Measurements from ENCODE around the gene AKT2.

Gene AKT2

DNA sequence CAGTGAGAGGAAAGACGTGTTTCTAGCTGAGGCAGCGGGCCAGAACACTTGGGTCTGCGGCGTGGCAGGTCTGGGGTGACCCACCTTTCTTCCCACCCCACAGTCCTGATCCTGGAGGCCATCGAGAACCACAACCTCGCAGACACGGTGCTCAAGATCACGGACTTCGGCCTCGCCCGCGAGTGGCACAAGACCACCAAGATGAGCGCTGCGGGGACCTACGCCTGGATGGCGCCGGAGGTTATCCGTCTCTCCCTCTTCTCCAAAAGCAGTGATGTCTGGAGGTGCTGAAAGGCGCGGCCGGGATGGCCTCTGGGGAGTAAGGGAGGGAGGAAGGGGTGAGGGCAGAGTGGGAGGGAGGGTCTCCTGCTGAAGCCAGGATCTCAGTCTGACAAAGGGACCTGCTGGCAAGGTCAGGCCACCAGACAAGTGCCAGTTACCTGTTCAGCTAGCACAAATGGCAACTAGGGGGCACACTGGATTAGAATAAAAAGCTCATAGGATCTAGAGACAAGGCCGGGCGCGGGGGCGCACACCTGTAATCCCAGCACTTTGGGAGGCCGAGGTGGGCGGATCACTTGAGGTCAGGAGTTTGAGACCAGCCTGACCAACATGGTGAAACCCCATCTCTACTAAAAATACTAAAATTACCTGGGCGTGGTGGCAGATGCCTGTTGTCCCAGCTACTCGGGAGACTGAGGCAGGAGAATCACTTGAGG is 86.7 kb downstream of the AKT2 start:
- no peak for ATAC-seq (ENCODE audit: insufficient read depth, low read depth)
- no peaks in the 10 kb centered on the region for H3K9me3 ChIP-seq (ENCODE audit: insufficient read depth, low read length, severe bottlenecking)

DNA sequence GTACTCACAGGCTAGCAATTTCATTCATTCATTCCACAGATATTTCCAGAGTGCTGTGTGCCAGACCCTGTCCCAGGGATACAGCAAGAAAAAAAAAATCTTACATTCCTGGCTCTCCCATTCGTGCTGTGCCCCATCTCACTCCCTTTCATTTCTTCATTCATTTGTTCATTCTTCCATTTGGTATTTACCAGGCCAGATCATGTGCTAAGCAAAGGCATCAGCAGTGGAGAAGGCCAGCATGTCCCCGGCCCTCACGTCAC is 91.6 kb downstream of the AKT2 start:
- Histone ChIP-seq H3K9me3 (ENCODE audit: insufficient read depth, low read length, severe bottlenecking) (no peaks in the 10 kb centered on the region), H3K4me2 (ENCODE audit: insufficient read depth, low read length) (peak overlapping the region; percentile 71; the same call in 1 of the 2 replicates), H3K36me3 (ENCODE audit: insufficient read depth, low read length) (peaks cover 3% of the 10 kb centered on the region; the same call in 1 of the 2 replicates), H3K4me3 (ENCODE audit: low read depth in 1 of 2, low read length in 2 of 2) (no peak overlapping the region), H3K4me1 (ENCODE audit: insufficient read depth, low read length) (peaks cover 26% of the 10 kb centered on the region), H3K9ac (ENCODE audit: low read depth, low read length) (no peak overlapping the region), H3K79me2 (ENCODE audit: insufficient read depth, low read length) (peaks cover 8% of the 10 kb centered on the region), H3K27ac (ENCODE audit: low read length) (no peak overlapping the region), H3K27me3 (ENCODE audit: insufficient read depth, low read length, poor library complexity) (no peaks in the 10 kb centered on the region), H2AFZ (ENCODE audit: low read depth, low read length) (no peak overlapping the region), H4K20me1 (ENCODE audit: insufficient read depth, low read length) (no peaks in the 10 kb centered on the region; the same call in 1 of the 2 replicates)
- TF ChIP-seq, protein P1, sequence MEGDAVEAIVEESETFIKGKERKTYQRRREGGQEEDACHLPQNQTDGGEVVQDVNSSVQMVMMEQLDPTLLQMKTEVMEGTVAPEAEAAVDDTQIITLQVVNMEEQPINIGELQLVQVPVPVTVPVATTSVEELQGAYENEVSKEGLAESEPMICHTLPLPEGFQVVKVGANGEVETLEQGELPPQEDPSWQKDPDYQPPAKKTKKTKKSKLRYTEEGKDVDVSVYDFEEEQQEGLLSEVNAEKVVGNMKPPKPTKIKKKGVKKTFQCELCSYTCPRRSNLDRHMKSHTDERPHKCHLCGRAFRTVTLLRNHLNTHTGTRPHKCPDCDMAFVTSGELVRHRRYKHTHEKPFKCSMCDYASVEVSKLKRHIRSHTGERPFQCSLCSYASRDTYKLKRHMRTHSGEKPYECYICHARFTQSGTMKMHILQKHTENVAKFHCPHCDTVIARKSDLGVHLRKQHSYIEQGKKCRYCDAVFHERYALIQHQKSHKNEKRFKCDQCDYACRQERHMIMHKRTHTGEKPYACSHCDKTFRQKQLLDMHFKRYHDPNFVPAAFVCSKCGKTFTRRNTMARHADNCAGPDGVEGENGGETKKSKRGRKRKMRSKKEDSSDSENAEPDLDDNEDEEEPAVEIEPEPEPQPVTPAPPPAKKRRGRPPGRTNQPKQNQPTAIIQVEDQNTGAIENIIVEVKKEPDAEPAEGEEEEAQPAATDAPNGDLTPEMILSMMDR (IDR thresholded peaks at IDR 0.05; ENCODE audit: borderline replicate concordance, extremely low read depth, low read length, poor library complexity, severe bottlenecking) = no peak
- TF ChIP-seq EZH2 (IDR thresholded peaks at IDR 0.05; ENCODE audit: borderline replicate concordance, low read depth, low read length, severe bottlenecking) = no peak
- ATAC-seq (ENCODE audit: insufficient read depth, low read depth) = no peak
- DNase-seq = no peak

More for the DNA sequence above, 86.7 kb downstream of the AKT2 start:
- Histone ChIP-seq H3K4me2 (ENCODE audit: insufficient read depth, low read length) (no peak overlapping the region), H3K4me1 (ENCODE audit: insufficient read depth, low read length) (peaks cover 3% of the 10 kb centered on the region), H2AFZ (ENCODE audit: low read depth, low read length) (no peak overlapping the region), H3K4me3 (ENCODE audit: low read depth in 1 of 2, low read length in 2 of 2) (no peak overlapping the region), H3K79me2 (ENCODE audit: insufficient read depth, low read length) (no peaks in the 10 kb centered on the region), H4K20me1 (ENCODE audit: insufficient read depth, low read length) (no peaks in the 10 kb centered on the region; the same call in 1 of the 2 replicates), H3K27ac (ENCODE audit: low read length) (no peak overlapping the region), H3K27me3 (ENCODE audit: insufficient read depth, low read length, poor library complexity) (no peaks in the 10 kb centered on the region), H3K9ac (ENCODE audit: low read depth, low read length) (no peak overlapping the region), H3K36me3 (ENCODE audit: insufficient read depth, low read length) (peaks cover 8% of the 10 kb centered on the region)
- TF ChIP-seq, protein P1 (IDR thresholded peaks at IDR 0.05; ENCODE audit: borderline replicate concordance, extremely low read depth, low read length, poor library complexity, severe bottlenecking) = no peak
- no peak for TF ChIP-seq EZH2 (IDR thresholded peaks at IDR 0.05; ENCODE audit: borderline replicate concordance, low read depth, low read length, severe bottlenecking)
- no peak for DNase-seq

DNA sequence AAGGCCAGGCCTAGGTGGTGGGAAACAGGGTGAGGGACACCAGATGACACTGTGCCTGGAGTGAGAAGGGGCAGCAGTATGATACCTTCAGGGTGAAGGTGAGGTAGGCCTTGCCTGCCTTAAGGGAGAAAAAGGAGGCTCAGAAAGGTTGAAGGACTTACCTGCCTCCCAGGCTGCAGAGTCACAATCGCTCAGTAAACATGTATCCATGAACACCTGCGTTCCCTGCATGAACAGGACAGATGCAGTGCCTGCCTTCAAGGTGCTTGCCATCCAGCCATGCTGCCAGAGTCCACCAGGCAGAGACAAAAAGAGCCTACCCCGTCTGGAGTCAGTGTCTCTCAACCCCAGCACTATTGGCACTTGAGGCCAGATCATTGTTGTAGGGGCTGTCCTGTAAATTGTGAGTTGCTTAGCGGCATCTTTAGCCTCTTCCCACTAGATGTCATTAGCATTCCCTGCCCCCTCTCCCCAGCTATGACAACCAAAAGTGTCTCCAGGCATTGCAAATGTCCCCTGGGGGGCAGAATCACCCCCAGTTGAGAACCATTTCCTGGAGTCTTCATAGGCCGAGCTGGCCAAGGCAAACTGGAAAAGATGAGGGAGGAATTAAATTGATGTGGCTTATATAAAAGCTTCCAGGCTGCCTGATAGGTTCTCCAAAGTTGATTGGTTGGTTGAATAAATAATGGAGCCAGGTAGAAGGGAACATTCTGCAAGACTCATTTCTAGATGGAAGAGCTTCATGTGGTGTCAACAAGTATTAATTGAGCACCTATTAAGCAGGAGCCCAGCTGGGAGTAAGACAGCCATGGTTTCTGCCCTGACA is 92.2 kb downstream of the AKT2 start:
- Histone ChIP-seq H3K27ac (ENCODE audit: low read length) (no peak overlapping the region), H3K79me2 (ENCODE audit: insufficient read depth, low read length) (peaks cover 8% of the 10 kb centered on the region), H3K27me3 (ENCODE audit: insufficient read depth, low read length, poor library complexity) (no peaks in the 10 kb centered on the region), H2AFZ (ENCODE audit: low read depth, low read length) (no peak overlapping the region), H3K9me3 (ENCODE audit: insufficient read depth, low read length, severe bottlenecking) (no peaks in the 10 kb centered on the region), H4K20me1 (ENCODE audit: insufficient read depth, low read length) (no peaks in the 10 kb centered on the region; the same call in 1 of the 2 replicates), H3K4me1 (ENCODE audit: insufficient read depth, low read length) (peaks cover 26% of the 10 kb centered on the region), H3K4me3 (ENCODE audit: low read depth in 1 of 2, low read length in 2 of 2) (peak overlapping the region in 1 of 2 experiments; percentile 91; a peak in 2 of 4 replicates), H3K36me3 (ENCODE audit: insufficient read depth, low read length) (no peaks in the 10 kb centered on the region; the same call in 1 of the 2 replicates), H3K4me2 (ENCODE audit: insufficient read depth, low read length) (peak overlapping the region; percentile 71), H3K9ac (ENCODE audit: low read depth, low read length) (peak overlapping the region; percentile 85; the same call in 1 of the 2 replicates)
- DNase-seq (no peak), ATAC-seq (ENCODE audit: insufficient read depth, low read depth) (no peak)
- TF ChIP-seq EZH2 (IDR thresholded peaks at IDR 0.05; ENCODE audit: borderline replicate concordance, low read depth, low read length, severe bottlenecking) = no peak
- TF ChIP-seq, protein P1 (IDR thresholded peaks at IDR 0.05; ENCODE audit: borderline replicate concordance, extremely low read depth, low read length, poor library complexity, severe bottlenecking) = no peak
